HepG2 (cell line): ENCODE measurements around the gene POLR1D. TPM values are rescaled to one million over a fixed set of nuclear protein-coding genes. Genes with fewer than 3 reads are reported as not detected.

ENCODE experiments used
- ARNT ChIP-seq: fragments of 450-650 bp; IDR thresholded peaks from 2 replicates; pipeline ENCODE4 v1.6.1; 2017
- CHD2 ChIP-seq: IDR thresholded peaks from 2 replicates; pipeline ENCODE4 v1.6.1; 2011; ENCODE audit warnings: low read depth, low read length, improper control_type of control experiment
- HOXA9 ChIP-seq: sonication (generic); formaldehyde crosslinking; IDR thresholded peaks from 2 replicates; pipeline ENCODE4 v1.8.1; 2022; ENCODE audit warnings: missing genetic modification reagents, mild to moderate bottlenecking, moderate library complexity, borderline replicate concordance
- KDM6A ChIP-seq: IDR thresholded peaks from 2 replicates; pipeline ENCODE4 v1.6.1; 2016; ENCODE audit warnings: low read depth
- KLF16 ChIP-seq, 2 experiments: sonication (generic) in 1 of 2; formaldehyde crosslinking in 1 of 2; IDR thresholded peaks; 2 replicates each; pipeline versions ENCODE4 v1.6.1 to v1.8.0; 2016 to 2023; ENCODE audit warnings: missing genetic modification reagents in 2 of 2, missing compliant biosample characterization in 1 of 2
- MAFG ChIP-seq: sonication (generic); formaldehyde crosslinking; IDR thresholded peaks from 2 replicates; pipeline ENCODE4 v1.5.1; 2020; ENCODE audit warnings: mild to moderate bottlenecking, missing genetic modification reagents
- MAZ ChIP-seq, 2 experiments: sonication (generic) in 1 of 2; formaldehyde crosslinking in 1 of 2; IDR thresholded peaks; 2 replicates each; pipeline versions ENCODE4 v1.5.0 to v1.6.1; 2012 to 2020; ENCODE audit warnings: low read depth in 2 of 2, mild to moderate bottlenecking in 2 of 2, borderline replicate concordance in 1 of 2, improper control_type of control experiment in 1 of 2, low read length in 1 of 2, missing genetic modification reagents in 1 of 2, moderate library complexity in 1 of 2
- MTA3 ChIP-seq: sonication (generic); formaldehyde crosslinking; IDR thresholded peaks from 2 replicates; pipeline ENCODE4 v1.4.0; 2020; ENCODE audit warnings: missing genetic modification reagents
- NFIC ChIP-seq: IDR thresholded peaks from 2 replicates; pipeline ENCODE4 v1.6.1; 2012; ENCODE audit warnings: mild to moderate bottlenecking, low read length, inconsistent platforms
- POLR2G ChIP-seq: fragments of 200-400 bp; formaldehyde crosslinking; IDR thresholded peaks from 2 replicates; pipeline ENCODE4 v1.6.1; 2018; ENCODE audit warnings: mild to moderate bottlenecking, low read depth, low read length, moderate library complexity
- SSRP1 ChIP-seq: IDR thresholded peaks from 2 replicates; pipeline ENCODE4 v1.6.1; 2016; ENCODE audit warnings: control low read depth
- TEAD3 ChIP-seq: optimal IDR thresholded peaks from 2 replicates; pipeline ENCODE3; 2016; ENCODE audit warnings: borderline replicate concordance
- YY1 ChIP-seq: IDR thresholded peaks from 2 replicates; pipeline ENCODE4 v1.6.1; 2011; ENCODE audit warnings: low read length, low read depth, moderate library complexity, mild to moderate bottlenecking; ENCODE audit not compliant: insufficient read depth, insufficient replicate concordance
- ZBTB8A ChIP-seq: sonication (generic); formaldehyde crosslinking; IDR thresholded peaks from 2 replicates; pipeline ENCODE4 v1.4.0; 2020; ENCODE audit warnings: mild to moderate bottlenecking, low read depth, missing genetic modification reagents, borderline replicate concordance
- ZNF136 ChIP-seq: sonication (generic); formaldehyde crosslinking; IDR thresholded peaks from 2 replicates; pipeline ENCODE4 v1.8.1; 2022; ENCODE audit warnings: low read depth, mild to moderate bottlenecking, moderate library complexity, missing genetic modification reagents
- ZNF496 ChIP-seq: sonication (generic); formaldehyde crosslinking; IDR thresholded peaks from 2 replicates; pipeline ENCODE4 v1.8.1; 2023; ENCODE audit warnings: mild to moderate bottlenecking, moderate library complexity, missing genetic modification reagents; ENCODE audit not compliant: insufficient replicate concordance
- ZNF614 ChIP-seq: IDR thresholded peaks from 2 replicates; pipeline ENCODE4 v1.6.1; 2018; ENCODE audit warnings: missing biosample characterization, missing genetic modification reagents, inconsistent platforms, borderline replicate concordance
- ZNF674 ChIP-seq: sonication (generic); formaldehyde crosslinking; IDR thresholded peaks from 2 replicates; pipeline ENCODE4 v1.5.0; 2020; ENCODE audit warnings: low read depth, mild to moderate bottlenecking, missing genetic modification reagents
- ZNF7 ChIP-seq: IDR thresholded peaks from 2 replicates; pipeline ENCODE4 v1.6.1; 2016; ENCODE audit warnings: missing biosample characterization, missing genetic modification reagents
- ZNF746 ChIP-seq: sonication (generic); formaldehyde crosslinking; IDR thresholded peaks from 2 replicates; pipeline ENCODE4 v1.8.0; 2022; ENCODE audit warnings: mild to moderate bottlenecking, missing genetic modification reagents
- polyA plus RNA-seq, 8 experiments: library from polyadenylated mRNA; depleted of rRNA in 3 of 8; stranded (reverse) in 7 of 8; unstranded in 1 of 8; fragments of >200 nt; fragmentation: Illumina TruSeq in 4 of 8; extraction: Trizol in 4 of 8; gene quantifications; 2 replicates each; pipeline versions ENCODE4 v1.2.1 to v1.2.3, GENCODE V29; 2011 to 2016; ENCODE audit warnings: low read depth in 4 of 8, missing spikeins in 1 of 8, mixed read lengths in 1 of 8; ENCODE audit not compliant: insufficient read depth in 1 of 8
- total RNA-seq, 5 experiments: library from RNA; depleted of rRNA; stranded (reverse); fragments of >200 nt; fragmentation: Illumina TruSeq; extraction: Trizol; gene quantifications; 2 replicates each; pipeline ENCODE4 v1.2.3, GENCODE V29; 2016; ENCODE audit warnings: low read depth in 1 of 5
- TF ChIP-seq, protein P1 (sequence below): sonication (generic); formaldehyde crosslinking; IDR thresholded peaks from 2 replicates; pipeline ENCODE4 v1.5.1; 2020; ENCODE audit warnings: missing genetic modification reagents, mild to moderate bottlenecking, borderline replicate concordance
- TF ChIP-seq, protein P2 (sequence below): sonication (generic); formaldehyde crosslinking; IDR thresholded peaks from 2 replicates; pipeline ENCODE4 v1.4.0; 2020; ENCODE audit warnings: missing genetic modification reagents, borderline replicate concordance

Gene POLR1D
- total and polyA plus RNA-seq, 2 of the 13 experiments (the other 11 are each of a cell fraction or from before 2014, with no cell fraction given), result 183 to 490 TPM

DNA sequence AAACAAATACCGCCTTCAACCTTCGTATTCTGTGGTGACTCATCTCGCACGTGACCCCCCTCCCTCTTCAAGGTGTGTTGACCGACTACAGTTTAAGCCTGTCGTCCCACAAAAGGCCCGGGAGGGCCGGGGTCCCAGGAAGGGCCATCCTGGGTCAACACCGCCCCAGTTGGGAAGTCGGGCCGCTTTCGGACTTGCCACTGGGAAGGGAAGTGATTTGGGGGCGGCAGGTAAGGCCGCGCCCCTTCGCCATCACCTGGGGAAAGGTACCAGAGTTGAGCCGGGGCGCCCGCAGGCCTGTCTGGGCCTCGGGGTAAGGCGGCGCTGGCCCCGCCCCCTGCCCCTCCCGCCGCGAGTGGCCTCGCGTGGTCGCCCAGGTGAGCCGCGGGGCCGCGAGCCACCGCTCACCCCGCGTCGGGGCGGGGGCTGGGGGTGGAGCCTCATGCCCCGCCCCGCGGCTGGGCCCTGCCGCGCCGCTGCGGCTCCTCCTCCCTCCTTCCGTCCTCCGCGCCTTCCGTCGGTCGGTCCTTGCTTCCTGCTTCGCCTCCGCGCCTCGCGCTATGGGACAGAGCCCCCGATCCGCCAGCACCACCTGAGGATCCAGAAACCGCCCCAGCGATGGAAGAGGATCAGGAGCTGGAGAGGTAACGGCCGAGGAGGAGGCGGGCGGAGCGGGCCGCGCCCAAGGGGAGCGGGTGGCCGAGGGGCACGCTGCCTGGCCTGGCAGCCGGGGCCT lies at the start of gene POLR1D (continued):
- TF ChIP-seq MAZ (IDR thresholded peaks at IDR 0.05; ENCODE audit: borderline replicate concordance, low read depth, low read length) (peak; percentile 45; the same call in 1 of the 2 replicates), MAZ (CRISPR knock-in tag; IDR thresholded peaks at IDR 0.05; ENCODE audit: low read depth) (peak; percentile 88), ARNT (no peak), ZNF746 (CRISPR knock-in tag) (no peak), NFIC (no peak), CHD2 (no peak), KLF16 (CRISPR knock-in tag; IDR thresholded peaks at IDR 0.05) (no peak), ZNF7 (CRISPR knock-in tag) (no peak), MTA3 (no peak), YY1 (peak; percentile 52), ZNF674 (CRISPR knock-in tag) (no peak), HOXA9 (CRISPR knock-in tag) (no peak), ZNF496 (CRISPR knock-in tag) (no peak), TEAD3 (CRISPR knock-in tag) (peak; percentile 40), SSRP1 (CRISPR knock-in tag) (no peak), POLR2G (peak; percentile 88), KDM6A (no peak), ZNF614 (CRISPR knock-in tag) (peak; percentile 67; the same call in 1 of the 2 replicates), ZBTB8A (CRISPR knock-in tag) (no peak), ZNF136 (no peak), MAFG (CRISPR knock-in tag) (no peak; the same call in 1 of the 2 replicates)
- TF ChIP-seq, protein P1, sequence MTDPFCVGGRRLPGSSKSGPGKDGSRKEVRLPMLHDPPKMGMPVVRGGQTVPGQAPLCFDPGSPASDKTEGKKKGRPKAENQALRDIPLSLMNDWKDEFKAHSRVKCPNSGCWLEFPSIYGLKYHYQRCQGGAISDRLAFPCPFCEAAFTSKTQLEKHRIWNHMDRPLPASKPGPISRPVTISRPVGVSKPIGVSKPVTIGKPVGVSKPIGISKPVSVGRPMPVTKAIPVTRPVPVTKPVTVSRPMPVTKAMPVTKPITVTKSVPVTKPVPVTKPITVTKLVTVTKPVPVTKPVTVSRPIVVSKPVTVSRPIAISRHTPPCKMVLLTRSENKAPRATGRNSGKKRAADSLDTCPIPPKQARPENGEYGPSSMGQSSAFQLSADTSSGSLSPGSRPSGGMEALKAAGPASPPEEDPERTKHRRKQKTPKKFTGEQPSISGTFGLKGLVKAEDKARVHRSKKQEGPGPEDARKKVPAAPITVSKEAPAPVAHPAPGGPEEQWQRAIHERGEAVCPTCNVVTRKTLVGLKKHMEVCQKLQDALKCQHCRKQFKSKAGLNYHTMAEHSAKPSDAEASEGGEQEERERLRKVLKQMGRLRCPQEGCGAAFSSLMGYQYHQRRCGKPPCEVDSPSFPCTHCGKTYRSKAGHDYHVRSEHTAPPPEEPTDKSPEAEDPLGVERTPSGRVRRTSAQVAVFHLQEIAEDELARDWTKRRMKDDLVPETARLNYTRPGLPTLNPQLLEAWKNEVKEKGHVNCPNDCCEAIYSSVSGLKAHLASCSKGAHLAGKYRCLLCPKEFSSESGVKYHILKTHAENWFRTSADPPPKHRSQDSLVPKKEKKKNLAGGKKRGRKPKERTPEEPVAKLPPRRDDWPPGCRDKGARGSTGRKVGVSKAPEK (CRISPR knock-in tag), result 0 out of 2 replicates have a peak, but pooled peaks have one; percentile 40
- TF ChIP-seq, protein P2, sequence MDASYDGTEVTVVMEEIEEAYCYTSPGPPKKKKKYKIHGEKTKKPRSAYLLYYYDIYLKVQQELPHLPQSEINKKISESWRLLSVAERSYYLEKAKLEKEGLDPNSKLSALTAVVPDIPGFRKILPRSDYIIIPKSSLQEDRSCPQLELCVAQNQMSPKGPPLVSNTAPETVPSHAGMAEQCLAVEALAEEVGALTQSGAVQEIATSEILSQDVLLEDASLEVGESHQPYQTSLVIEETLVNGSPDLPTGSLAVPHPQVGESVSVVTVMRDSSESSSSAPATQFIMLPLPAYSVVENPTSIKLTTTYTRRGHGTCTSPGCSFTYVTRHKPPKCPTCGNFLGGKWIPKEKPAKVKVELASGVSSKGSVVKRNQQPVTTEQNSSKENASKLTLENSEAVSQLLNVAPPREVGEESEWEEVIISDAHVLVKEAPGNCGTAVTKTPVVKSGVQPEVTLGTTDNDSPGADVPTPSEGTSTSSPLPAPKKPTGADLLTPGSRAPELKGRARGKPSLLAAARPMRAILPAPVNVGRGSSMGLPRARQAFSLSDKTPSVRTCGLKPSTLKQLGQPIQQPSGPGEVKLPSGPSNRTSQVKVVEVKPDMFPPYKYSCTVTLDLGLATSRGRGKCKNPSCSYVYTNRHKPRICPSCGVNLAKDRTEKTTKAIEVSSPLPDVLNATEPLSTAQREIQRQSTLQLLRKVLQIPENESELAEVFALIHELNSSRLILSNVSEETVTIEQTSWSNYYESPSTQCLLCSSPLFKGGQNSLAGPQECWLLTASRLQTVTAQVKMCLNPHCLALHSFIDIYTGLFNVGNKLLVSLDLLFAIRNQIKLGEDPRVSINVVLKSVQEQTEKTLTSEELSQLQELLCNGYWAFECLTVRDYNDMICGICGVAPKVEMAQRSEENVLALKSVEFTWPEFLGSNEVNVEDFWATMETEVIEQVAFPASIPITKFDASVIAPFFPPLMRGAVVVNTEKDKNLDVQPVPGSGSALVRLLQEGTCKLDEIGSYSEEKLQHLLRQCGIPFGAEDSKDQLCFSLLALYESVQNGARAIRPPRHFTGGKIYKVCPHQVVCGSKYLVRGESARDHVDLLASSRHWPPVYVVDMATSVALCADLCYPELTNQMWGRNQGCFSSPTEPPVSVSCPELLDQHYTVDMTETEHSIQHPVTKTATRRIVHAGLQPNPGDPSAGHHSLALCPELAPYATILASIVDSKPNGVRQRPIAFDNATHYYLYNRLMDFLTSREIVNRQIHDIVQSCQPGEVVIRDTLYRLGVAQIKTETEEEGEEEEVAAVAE (CRISPR knock-in tag), result 0 out of 2 replicates have a peak, but pooled peaks have one; percentile 19
